HG03060 (cell line): ENCODE results near the gene FAM193A.
A peak's percentile ranks its signal among the peaks of the same experiment; 100 is the strongest.
"Not testable (repeated sequence)": the region's sequence is repeated elsewhere in the genome, so short reads cannot be mapped to it uniquely, and the experiment has no call there.

Source experiments
- ATAC-seq: cut with Tn5 transposase; IDR thresholded peaks from one replicate; pipeline ENCODE4 v1.9.1; 2021; ENCODE audit warnings: low read depth, moderate number of reproducible peaks; ENCODE audit not compliant: unreplicated experiment

The FAM193A gene

DNA sequence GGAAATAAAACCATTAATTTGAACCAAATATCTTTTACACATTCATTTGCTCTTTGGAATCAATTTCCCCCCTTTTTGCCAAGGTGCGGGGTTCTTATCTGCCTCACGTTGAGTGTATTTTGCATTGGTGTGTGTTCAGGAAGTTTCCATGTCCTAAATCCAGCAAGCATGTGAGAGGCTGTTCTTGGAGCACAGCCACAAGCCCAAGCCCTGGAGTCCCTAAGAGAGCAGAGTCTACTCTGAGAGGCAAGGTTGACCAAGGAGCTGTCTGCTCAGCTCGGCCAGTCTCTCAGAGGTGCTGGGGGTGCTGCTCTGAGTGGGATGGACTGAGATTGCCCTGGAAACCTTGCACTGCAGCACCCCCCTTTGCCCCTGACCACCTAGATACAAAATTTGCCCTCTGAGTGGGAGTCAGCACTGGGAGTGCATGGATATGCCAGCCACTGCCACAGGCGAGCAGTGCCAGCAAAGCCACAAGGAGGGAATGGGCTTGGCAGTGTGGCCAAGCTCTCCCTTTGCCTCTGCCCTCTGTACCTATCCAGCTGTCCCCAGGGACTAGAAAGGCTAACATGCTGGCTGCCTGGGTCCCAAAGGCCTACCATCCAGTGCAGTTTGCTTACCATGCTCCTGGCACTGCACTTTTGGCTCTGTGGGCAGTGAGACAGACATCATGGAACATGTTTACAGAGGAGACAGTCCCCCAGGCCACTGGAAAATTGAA lies 20.5 kb upstream of the FAM193A start:
- no peak for ATAC-seq

GRCh38 chr4:2516635-2517034 lies 19.8 kb upstream of the FAM193A start:
- no peak for ATAC-seq

DNA sequence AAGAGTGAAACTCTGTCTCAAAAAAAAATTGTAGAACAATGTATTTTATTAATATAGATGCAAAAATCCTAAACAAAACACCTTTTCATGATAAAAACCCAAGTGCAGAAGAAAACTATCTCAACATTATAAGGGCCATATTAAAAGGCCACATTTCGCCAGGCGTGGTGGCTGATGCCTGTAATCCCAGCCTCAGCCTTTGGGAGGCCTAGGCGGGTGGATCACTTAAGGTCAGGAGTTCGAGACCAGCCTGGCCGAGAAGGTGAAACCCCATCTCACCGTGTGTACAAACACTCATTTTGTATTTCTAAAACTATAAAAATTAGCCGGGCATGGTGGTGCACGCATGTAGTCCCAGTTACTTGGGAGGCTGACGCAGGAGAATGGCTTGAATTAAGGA lies 9.9 kb upstream of the FAM193A start:
- no peak for ATAC-seq

DNA sequence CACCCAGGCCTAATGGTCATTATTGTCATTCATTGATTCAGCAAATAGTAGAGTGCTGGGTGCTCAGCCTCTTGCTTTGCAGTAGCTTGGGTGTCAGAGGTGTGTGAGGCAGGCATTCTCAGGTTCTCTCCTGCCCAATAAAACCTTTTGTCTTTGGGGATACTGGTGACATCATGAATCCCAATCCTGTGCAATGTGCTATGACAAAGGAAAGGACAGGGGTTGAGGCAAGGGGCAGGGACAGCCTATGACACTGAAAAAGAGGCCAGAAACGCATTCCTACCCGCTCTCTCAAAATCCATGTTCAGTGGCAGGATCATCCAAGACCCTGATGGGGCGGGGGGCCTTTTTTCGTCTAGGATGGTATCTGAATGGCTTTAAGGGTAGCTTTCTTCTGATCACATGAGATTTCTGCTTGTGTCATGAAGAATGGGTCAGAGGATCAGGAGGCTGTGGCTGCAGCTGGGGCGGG lies 1.5 kb upstream of the FAM193A start:
- ATAC-seq: no peak

DNA sequence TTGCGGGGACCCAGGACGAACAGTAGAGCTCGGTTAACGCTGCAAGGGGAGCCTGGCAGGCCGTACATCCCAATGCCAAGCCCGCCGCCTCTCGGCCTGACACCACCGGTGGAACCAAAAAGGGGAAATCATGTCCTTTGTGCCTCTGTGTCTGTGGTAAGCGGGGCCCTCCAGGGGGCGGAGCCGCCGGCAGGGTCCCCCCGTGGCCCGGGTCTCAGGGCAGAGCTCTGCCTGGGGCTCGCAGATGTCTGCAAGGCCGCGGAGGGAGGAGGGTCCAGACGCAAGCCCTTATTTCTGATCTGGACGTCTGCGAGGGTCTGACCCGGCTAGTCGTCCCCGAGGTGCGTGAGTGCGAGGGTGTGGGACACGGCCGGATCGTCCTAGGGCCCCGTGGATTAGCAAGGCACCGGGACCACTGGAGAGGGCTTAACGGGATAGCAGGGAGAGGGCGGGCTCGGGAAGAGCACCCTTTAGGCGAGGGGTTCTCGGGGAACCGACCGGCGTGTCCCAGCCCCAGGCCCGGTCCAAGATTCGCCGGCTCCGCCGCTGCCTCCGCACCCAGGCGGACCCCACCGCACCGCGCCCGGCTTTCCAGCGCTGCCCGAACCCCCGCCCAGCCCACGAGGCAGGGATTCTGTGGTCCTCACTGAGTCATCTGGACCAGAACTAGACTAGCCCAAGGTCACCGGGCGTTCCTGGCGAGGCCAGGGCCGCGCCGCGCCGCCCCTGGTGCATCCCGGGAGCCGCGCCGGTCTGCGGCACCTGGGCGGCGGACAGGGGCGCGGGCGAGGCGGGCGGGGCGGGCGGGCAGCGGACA lies 863 bp upstream of the FAM193A start:
- ATAC-seq: peak; percentile 8

DNA sequence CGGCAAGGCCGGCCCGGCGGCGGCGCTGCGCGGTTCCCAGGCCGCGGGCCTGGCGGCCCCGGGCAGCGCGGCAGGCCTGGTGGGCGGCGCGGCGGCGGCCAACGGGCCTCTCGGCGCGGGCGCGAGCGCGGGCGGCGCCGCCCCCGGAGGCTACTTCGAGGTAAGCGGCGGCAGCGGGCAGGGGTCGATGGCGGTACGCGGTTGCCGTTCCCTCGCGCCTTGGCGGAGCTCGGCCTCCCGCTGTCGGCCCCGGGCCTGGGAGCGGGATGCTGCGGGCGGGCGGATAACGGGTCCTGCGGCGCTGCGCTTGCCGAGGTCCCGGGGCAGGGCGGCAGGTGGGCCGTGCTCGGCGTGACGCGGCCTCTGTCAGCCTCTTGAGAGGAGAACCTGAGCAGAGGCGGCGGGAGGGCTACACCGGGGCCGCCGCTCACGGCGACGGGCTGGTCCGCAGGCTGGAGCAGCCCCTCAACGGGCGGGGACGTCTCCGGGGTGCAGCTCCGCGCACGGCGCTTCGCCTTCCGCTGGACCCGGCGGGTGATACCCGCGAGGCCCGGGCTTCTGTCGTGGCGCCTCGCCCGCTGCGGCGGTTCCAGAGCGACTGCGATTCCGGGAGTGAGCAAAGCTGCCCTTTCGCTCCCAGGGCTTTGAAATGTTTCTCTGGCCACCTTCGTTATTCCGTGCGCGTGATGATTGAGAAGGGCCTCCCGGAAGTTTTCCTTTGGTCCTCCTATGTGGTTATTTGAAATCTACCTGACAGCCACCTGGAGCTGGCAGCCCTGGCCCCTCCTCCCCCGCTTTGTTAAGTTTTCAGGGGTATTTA lies 774 bp downstream of the FAM193A start:
- ATAC-seq: no peak

DNA sequence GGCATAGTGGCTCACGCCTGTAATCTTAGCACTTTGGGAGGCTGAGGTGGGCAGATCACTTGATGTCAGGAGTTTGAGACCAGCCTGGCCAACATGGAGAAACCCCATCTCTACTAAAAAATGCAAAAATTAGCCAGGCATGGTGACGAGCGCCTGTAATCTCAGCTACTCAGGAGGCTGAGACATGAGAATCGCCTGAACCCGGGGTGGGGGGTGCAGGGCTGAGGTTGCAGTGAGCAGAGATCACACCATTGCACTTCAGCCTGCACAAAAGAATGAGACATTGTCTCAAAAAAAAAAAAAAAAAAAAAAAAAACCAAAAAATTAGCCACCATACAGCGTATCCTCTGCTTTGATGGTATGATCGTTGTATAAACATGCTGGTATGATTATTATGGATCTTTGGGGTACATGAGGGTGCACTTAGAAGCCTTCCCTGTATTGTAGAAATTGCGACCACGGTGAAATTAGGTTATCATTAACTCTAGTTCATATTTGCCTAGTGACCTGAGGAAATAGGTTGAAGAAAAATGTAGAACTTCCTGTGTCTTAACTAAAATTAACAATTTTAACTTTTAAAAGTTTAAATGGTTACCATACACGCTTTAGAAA lies 7.2 kb downstream of the FAM193A start:
- ATAC-seq: not testable (repeated sequence)

GRCh38 chr4:2545321-2546013 lies 9.0 kb downstream of the FAM193A start:
- no peak for ATAC-seq

DNA sequence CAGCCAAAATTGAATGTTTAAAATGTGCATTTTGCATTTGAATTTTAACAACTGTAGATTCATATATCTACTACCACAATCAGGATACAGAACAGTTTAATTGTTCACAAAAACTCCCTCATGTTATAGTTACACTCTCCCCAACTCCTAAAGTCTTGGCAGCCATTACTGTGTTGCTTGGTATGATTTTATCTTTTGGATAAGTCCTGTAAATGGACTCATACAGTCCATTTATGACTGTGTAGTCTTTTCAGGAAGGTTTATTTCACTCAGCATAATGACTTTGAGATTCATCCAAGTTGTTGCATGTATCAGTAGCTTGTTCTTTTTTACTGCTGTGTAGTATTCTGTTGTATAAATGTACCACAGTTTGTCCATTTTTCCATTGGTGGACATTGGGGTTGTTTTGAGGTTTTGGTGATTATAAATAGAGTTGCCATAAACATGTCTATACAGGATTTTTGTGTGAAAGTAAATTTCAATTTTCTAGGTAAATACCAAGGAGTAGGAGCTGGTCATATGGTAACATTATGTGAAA lies 9.9 kb downstream of the FAM193A start:
- ATAC-seq: no peak

GRCh38 chr4:2546961-2547691 lies 10.7 kb downstream of the FAM193A start:
- ATAC-seq: not testable (repeated sequence)

GRCh38 chr4:2551118-2551517 lies 14.7 kb downstream of the FAM193A start:
- ATAC-seq: no peak

- no peak for ATAC-seq
These were observed 16.4 kb downstream of the FAM193A start for GRCh38 chr4:2552806-2553205.

- ATAC-seq: no peak
These were observed 21.9 kb downstream of the FAM193A start for GRCh38 chr4:2558301-2558700.

DNA sequence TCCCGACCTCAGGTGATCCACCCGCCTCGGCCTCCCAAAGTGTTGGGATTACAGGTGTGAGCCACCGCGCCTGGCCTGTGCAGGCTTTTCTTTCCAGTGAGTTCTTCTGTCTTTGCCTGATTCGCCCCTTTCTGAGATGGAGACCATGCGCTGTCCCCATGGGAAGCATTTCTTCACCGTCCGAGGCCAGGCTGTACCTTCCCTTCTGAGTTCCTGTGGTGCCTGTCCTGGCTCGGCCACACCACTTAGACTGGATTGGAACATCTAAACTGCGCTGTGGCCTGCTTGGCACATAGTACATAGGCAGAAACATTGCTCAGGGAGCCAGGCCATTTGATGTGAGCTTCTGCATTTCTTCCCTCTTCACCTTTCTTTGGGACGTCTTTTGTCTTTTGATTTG lies 23.7 kb downstream of the FAM193A start:
- no peak for ATAC-seq

DNA sequence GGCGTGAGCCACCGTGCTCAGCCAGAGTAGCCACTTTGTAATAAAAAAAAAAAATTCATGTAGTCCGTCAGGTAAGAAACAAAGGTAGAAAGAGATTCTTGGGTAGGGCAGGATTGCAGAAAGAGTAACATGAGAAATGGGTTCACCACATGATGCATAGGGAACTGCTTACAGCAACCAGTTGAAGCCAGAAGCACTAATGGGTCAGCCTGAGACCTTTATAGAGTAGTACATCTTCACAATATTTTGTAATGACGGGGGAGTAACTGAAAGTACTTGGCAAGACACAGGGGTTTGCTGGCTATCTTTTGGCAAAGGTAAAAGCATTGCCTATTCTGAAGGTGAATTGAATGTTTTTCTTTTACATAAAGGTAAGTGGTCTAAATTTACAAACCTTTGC lies 29.1 kb downstream of the FAM193A start:
- ATAC-seq: no peak

- ATAC-seq: no peak
These were observed 33.6 kb downstream of the FAM193A start for GRCh38 chr4:2570036-2570435.

DNA sequence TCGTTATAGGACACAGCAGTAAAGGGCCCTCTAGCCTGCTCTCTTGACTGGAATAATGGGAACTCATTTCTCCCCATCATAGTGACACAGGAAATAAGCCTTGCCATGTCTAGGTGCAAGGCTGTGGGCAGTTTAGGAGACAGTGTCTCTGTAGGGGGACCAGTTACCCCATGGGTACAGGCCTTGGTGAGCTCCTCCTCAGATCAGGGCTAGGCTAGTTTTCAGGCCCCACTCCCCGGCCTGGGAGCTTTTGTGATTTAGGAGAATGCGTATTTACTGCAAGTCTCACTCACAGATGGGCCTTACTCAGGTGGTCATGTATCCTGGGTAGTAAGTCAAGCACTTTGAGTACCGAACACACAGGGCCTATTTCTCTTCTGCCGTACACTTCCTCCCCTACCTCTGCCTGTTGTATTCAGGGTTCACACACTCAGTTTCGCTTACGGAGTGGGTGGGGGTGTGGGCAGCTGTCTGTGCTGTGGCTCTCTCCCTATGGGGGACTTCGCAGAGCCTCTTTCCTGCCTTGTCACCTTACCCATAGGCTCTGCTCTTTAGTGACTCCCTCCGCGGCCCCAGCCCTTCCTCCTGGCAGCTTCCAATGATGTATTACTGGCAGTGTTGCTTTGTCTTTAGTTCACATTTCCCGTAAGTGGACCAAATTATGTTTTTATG lies 34.2 kb downstream of the FAM193A start:
- no peak for ATAC-seq

DNA sequence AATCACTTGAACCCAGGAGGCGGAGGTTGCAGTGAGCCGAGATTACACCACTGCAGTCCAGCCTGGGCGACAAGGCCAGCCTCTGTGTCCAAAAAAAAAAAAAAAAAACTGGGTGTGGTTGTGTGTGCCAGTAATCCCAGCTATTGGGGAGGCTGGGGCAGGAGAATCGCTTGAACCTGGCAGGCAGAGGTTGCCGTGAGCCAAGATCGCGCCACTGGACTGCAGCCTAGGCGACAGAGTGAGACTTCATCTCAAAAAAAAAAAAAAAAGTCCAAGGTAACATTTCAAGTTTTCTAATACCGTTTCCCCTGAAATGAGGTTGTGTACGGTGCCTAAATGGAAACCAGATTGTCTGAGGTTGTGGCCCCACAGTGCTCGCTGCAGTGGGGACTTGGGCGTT lies 35.6 kb downstream of the FAM193A start:
- ATAC-seq: no peak

DNA sequence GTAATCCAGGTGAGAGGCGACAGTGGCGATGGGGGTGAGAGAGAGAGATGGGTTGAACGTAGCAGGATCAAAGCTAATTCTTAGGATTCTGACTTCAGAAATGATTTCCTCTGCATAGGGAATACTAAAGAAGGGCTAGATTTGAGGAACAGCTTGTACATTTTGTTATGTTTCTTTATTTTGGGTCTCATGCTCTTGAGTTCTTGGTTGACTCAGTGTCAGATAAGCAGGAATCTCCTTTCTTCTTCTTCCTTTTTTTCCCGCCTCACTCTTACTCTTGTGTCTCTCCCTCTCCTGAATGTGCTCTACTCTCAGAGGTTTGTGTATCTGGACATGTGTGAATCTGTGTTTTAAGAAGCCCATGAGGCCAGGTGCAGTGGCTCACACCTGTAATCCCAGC lies 36.4 kb downstream of the FAM193A start:
- no peak for ATAC-seq
